Measurements from ENCODE around the gene ZIK1. TPM values are rescaled to one million over a fixed set of nuclear protein-coding genes. Genes with fewer than 3 reads are reported as not detected.

ZIK1 gene
- total and polyA plus RNA-seq, 9 of the 15 experiments (the other 6 are each of a cell fraction or from before 2014, with no cell fraction given): 0.03 to 0.42 (median 0.15) TPM; not detected in 1

- TF ChIP-seq MGA (IDR thresholded peaks at IDR 0.05) (peak; percentile 39; the same call in 1 of the 2 replicates), TCF15 (CRISPR knock-in tag; IDR thresholded peaks at IDR 0.05) (no peak)
Measured at GRCh38 chr19:57583521-57584416, at the start of gene ZIK1 (continued).

All from K562 (cell line).